ENCODE measurements around the gene HLX. TPM values are rescaled to one million over a fixed set of nuclear protein-coding genes. Genes with fewer than 3 reads are reported as not detected.

The HLX gene
- polyA plus RNA-seq, 1 of the 3 experiments (the other 2 are of a cell fraction), result 21.4 TPM

- no peak for TF ChIP-seq RAD21 (IDR thresholded peaks at IDR 0.05; ENCODE audit: low read length)
- TF ChIP-seq, protein P1, sequence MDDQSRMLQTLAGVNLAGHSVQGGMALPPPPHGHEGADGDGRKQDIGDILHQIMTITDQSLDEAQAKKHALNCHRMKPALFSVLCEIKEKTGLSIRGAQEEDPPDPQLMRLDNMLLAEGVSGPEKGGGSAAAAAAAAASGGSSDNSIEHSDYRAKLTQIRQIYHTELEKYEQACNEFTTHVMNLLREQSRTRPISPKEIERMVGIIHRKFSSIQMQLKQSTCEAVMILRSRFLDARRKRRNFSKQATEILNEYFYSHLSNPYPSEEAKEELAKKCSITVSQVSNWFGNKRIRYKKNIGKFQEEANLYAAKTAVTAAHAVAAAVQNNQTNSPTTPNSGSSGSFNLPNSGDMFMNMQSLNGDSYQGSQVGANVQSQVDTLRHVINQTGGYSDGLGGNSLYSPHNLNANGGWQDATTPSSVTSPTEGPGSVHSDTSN (IDR thresholded peaks at IDR 0.05), result no peak
- no peak for TF ChIP-seq POLR2AphosphoS5 (IDR thresholded peaks at IDR 0.05; ENCODE audit: low read depth, low read length)
- TF ChIP-seq GATA2 (CRISPR knock-in tag; IDR thresholded peaks at IDR 0.05), result no peak
- TF ChIP-seq YY1 (IDR thresholded peaks at IDR 0.05; ENCODE audit: low read depth), result no peak
- TF ChIP-seq FOSL2 (IDR thresholded peaks at IDR 0.05; ENCODE audit: borderline replicate concordance, low read depth), result no peak
- TF ChIP-seq RCOR1 (IDR thresholded peaks at IDR 0.05; ENCODE audit: low read length), result no peak
- no peak for TF ChIP-seq NFIC (IDR thresholded peaks at IDR 0.05; ENCODE audit: borderline replicate concordance)
Observed at GRCh38 chr1:220882061-220882891, 3.0 kb downstream of the HLX start (continued).

DNA sequence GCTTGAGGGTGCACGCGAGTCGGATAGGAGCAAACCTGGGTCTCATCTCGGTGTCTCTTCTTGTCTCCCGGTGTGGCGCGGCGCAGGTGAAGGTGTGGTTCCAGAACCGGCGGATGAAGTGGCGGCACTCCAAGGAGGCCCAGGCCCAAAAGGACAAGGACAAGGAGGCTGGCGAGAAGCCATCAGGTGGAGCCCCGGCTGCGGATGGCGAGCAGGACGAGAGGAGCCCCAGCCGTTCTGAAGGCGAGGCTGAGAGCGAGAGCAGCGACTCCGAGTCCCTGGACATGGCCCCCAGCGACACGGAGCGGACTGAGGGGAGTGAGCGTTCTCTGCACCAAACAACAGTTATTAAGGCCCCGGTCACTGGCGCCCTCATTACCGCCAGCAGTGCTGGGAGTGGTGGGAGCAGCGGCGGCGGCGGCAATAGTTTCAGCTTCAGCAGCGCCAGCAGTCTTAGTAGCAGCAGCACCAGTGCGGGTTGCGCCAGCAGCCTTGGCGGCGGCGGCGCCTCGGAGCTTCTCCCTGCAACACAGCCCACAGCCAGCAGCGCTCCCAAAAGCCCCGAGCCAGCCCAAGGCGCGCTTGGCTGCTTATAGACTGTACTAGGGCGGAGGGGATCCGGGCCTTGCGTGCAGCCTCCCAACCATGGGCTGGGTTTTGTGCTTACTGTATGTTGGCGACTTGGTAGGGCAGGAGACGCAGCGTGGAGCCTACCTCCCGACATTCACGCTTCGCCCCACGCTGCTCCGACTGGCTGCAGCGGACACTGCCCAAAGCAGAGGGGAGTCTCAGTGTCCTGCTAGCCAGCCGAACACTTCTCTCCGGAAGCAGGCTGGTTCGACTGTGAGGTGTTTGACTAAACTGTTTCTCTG is 5.1 kb downstream of the HLX start:
- no peaks in the 10 kb centered on the region for H3K9me3 ChIP-seq
- no peak for DNase-seq
- no peak overlapping the region for H2AFZ ChIP-seq (ENCODE audit: low read depth)
- H3K4me3 ChIP-seq (ENCODE audit: low read depth in 2 of 2, low read length in 1 of 2), result no peak overlapping the region
- peaks cover 21% of the 10 kb centered on the region for H3K79me2 ChIP-seq (ENCODE audit: insufficient read depth)
- peaks cover 0 to 15% of the 10 kb centered on the region in 2 experiments; a peak in 2 of 4 replicates for H3K4me1 ChIP-seq (ENCODE audit: control insufficient read depth in 1 of 2, insufficient read depth in 2 of 2, low read depth in 1 of 2, low read length in 1 of 2)
- no peaks in the 10 kb centered on the region for H3F3A ChIP-seq (replicated peaks; ENCODE audit: insufficient read depth)
- no peak overlapping the region for H3K9ac ChIP-seq
- no peaks in the 10 kb centered on the region for H4K20me1 ChIP-seq (ENCODE audit: insufficient read depth)
- CTCF ChIA-PET, result no interaction called here
- no peaks in the 10 kb centered on the region for H3K27me3 ChIP-seq (ENCODE audit: insufficient read depth)
- POLR2A ChIA-PET, result no interaction called here
- 94% methylated on average over 38 of the region's 59 CpGs for WGBS (ENCODE audit: low lambda C conversion rate)
- H3K4me2 ChIP-seq, result no peak overlapping the region
- peaks cover 7 to 46% of the 10 kb centered on the region in 2 experiments for H3K36me3 ChIP-seq (replicated peaks in 1 of 2; ENCODE audit: control insufficient read depth in 1 of 2, insufficient read depth in 2 of 2, low read length in 1 of 2)
- H3K27ac ChIP-seq (ENCODE audit: low read depth in 2 of 2, low read length in 1 of 2), result no peak overlapping the region
- no peaks in the 10 kb centered on the region for H3K9me2 ChIP-seq
- TF ChIP-seq CHD2 (IDR thresholded peaks at IDR 0.05; ENCODE audit: low read length, partially characterized antibody), result no peak
- no peak for TF ChIP-seq YY1 (IDR thresholded peaks at IDR 0.05; ENCODE audit: low read depth)
- TF ChIP-seq TAF1 (IDR thresholded peaks at IDR 0.05; ENCODE audit: borderline replicate concordance, low read depth, low read length), result no peak
- no peak for TF ChIP-seq NRF1 (IDR thresholded peaks at IDR 0.05; ENCODE audit: low read depth, low read length)
- TF ChIP-seq MAX (IDR thresholded peaks at IDR 0.05; ENCODE audit: low read depth), result no peak
- no peak for TF ChIP-seq GABPA (IDR thresholded peaks at IDR 0.05; ENCODE audit: low read depth)
- TF ChIP-seq RAD21 (IDR thresholded peaks at IDR 0.05; ENCODE audit: low read length), result no peak
- no peak for TF ChIP-seq TCF12 (IDR thresholded peaks at IDR 0.05)
- no peak for TF ChIP-seq SMC3 (IDR thresholded peaks at IDR 0.05; ENCODE audit: low read depth, low read length)
- TF ChIP-seq ELF1 (IDR thresholded peaks at IDR 0.05), result no peak
- no peak for TF ChIP-seq MEF2A (IDR thresholded peaks at IDR 0.05; ENCODE audit: borderline replicate concordance, low read depth)
- no peak for TF ChIP-seq USF2 (IDR thresholded peaks at IDR 0.05; ENCODE audit: borderline replicate concordance, low read depth, low read length)
- TF ChIP-seq, protein P2, sequence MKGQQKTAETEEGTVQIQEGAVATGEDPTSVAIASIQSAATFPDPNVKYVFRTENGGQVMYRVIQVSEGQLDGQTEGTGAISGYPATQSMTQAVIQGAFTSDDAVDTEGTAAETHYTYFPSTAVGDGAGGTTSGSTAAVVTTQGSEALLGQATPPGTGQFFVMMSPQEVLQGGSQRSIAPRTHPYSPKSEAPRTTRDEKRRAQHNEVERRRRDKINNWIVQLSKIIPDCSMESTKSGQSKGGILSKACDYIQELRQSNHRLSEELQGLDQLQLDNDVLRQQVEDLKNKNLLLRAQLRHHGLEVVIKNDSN (IDR thresholded peaks at IDR 0.05; ENCODE audit: borderline replicate concordance, low read depth), result no peak

Measured in SK-N-SH (cell line).